Measurements from ENCODE around the gene ZFYVE19.

Gene ZFYVE19
- total RNA-seq: 44.7 to 63.9 (median 47.5) reads per million in 4 experiments

GRCh38 chr15:40807028-40807887, at the start of gene ZFYVE19, which contains the start of gene DNAJC17:
Gene ZFYVE19, plus strand, starts transcription at chr15:40807089. Its CDS starts 501 bp downstream, at chr15:40807590.
Gene DNAJC17, minus strand, starts transcription at chr15:40807473. Its CDS starts 27 bp downstream, at chr15:40807446.
- peak; percentile 86 for DNase-seq

GRCh38 chr15:40759961-40760360, 46.9 kb upstream of the ZFYVE19 start:
- no peak for DNase-seq

GRCh38 chr15:40762919-40763800, 43.7 kb upstream of the ZFYVE19 start:
- DNase-seq: peak; percentile 32

GRCh38 chr15:40763801-40764628, 42.9 kb upstream of the ZFYVE19 start, which contains the start of gene GCHFR:
Gene GCHFR, plus strand, starts transcription at chr15:40764068. Its CDS starts 113 bp downstream, at chr15:40764181.
- DNase-seq: peak; percentile 49

DNA sequence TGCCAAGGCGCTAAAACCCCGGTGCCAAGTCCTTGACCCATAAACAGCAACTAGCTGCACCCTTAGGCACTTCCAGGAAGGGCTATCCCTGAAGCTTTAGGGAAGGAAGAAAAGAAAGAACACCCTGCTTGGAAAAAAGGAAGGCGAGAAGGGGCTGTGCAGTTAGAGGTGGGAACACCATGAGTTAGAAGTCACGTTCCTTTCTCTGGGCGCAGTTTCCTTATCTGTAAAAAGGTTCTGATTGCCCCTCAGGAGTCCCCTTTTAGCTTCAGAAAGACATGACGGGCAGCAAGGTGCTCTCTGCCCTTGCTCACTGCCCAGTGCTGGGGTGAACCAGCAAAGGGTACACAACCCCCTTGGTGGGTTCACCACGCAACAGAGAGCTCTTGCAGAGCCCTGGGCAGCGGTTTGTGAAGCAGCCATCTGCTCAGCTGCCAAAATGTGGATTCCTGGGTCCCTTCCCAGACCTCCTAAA, 42.2 kb upstream of the ZFYVE19 start:
- DNase-seq: no peak

DNA sequence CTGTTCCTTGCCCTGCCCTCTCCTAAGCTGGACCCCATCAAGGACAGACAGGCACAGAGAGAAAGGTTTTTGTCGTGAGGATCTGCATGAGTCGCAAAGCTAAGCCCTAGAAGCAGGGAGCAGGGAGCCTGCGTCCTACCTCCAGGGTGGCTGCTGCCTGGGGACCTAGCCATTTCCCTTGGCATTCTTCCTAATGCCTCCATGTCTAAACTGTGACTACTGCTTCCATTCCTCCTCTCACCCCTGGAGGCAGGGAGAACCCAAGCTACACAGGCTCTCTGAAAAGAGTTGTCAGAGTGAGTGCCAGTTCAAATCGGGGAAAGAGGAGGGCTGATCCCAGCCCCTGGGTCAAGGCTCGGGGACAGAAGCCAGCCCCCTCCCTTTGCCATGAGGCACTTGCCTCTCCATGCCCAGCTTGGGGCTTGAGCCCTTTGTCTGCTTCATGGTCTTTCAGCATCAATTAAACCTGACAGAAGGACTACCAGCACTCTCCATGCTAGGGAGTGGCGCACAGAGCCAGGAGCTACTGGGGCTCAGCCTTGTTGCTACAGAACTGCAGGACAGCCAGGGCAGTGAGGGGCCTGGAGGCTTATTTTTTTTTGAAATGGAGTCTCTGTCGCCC, 40.6 kb upstream of the ZFYVE19 start:
- DNase-seq: no peak

- no peak for DNase-seq
Measured at GRCh38 chr15:40766906-40767837, 39.7 kb upstream of the ZFYVE19 start.

DNA sequence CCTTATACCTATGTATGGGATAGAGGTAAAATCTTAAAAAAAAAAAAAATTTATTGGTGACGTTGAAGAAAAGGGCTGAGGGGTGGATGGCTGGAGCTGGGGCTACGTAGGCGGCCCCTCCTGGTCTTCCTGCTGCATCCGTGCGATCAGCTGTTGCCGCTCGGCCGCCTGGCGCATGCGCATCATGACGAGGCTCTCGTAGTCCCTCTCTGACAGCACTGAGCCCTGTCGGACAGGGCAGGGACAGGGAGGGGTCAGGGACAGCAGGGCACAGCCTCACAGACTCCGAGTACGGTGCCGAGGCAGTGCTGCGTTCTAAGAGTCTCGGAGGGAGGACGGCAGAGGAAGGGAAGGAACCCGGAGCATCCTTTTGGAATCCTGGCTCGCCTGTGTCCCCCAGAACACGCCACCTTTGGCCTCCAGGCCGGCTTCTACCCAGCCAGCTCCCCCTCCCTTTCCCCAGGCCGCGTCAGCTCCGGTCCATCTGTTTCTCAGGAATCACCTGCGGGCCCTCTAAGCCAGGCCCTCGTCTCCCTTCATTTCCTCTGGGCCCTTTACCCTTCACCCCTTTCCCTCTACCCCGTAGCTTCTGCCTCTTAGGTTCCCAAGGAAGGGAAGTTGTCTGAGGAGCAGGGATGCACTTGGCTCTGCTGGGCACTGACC, 38.9 kb upstream of the ZFYVE19 start:
- no peak for DNase-seq

DNA sequence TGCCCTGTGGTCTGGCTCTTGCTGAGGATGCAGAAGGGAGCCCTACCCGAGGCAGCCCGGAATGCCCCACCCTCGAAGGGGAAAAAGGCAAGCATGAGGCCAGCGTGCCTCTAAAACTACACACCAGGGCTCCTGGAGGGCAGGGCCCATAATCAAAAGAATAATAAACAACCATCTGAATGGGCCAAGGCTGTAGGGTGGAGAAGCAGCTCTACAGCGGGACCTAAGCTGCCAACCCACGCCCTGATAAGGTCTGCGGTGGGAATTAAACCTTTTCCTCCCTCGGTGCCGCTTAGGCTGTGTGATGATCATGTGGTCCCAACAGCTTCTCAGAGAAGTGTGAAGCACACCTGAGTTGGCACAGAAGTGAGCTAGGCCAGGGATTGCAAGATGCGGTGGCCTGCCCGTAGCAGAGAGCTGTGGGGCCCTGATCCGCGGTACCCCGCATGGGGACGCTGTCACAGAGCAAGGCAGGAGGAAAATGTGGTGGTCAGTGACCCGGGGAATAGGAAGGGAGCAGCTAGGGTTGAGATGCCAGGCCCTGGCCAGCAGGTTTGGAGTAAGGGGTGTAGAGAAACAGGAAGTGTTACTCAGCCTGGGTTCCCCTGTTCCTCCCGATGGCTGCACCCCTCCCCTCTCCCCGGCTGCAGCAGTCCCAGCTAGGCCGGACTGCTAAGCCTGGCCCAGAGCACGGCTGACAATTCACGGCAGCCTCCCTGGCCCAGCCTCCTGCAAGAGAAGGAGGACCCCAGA, 38.2 kb upstream of the ZFYVE19 start:
- no peak for DNase-seq

- DNase-seq: peak; percentile 41
Measured at GRCh38 chr15:40769274-40770146, 37.4 kb upstream of the ZFYVE19 start, which contains the start of gene C15orf62. Gene C15orf62, plus strand, starts transcription at chr15:40769980. Its CDS starts 516 bp downstream, at chr15:40770496.

GRCh38 chr15:40770147-40770721, 36.7 kb upstream of the ZFYVE19 start:
- no peak for DNase-seq

DNA sequence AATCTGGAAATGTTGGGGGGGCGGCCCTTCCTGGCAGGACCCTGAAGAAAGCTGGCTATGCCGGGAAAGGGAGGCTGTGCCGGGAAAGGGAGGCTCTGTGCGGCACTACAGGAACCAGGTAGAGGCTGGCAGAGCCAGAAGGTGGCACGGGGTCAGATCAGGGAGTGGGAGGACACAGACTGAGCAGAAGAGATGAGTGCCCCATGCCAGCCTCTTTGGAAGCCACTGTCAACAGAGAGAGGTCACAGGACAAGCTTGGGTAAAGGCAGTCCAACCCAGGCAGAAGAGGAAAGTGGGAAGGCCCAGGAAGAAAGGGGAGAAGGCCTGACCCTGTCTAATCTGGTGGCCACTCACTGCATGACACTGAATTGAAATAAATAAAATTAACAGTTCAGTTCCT, 35.6 kb upstream of the ZFYVE19 start:
- DNase-seq: no peak

DNA sequence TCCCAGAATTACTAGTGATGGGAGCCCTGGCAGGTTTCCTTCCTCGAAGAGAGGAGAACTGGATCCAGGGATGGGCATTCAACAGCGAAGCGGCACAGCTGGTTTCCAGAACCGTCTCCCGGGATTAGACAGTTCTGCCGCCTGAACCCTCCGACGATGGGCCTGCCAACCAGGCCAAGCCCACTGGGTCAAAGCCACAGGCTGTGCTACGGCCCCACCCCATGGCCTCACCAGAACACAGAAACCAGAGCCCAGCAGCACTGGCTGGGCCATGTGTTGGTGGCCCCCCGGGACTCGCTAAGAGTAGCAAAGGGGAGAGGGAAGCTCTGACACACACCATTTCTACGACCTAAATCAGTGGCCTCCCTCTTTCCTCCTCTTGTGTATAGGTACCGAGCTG, 34.9 kb upstream of the ZFYVE19 start:
- DNase-seq: no peak

- no peak for DNase-seq
Measured at GRCh38 chr15:40773496-40773895, 33.4 kb upstream of the ZFYVE19 start.

GRCh38 chr15:40773902-40774301, 33.0 kb upstream of the ZFYVE19 start:
- DNase-seq: no peak

GRCh38 chr15:40775007-40775406, 31.9 kb upstream of the ZFYVE19 start:
- DNase-seq: no peak

GRCh38 chr15:40775740-40776536, 31.0 kb upstream of the ZFYVE19 start:
- DNase-seq: no peak
